ENCODE results near the gene HTD2. TPM values are rescaled to one million over a fixed set of nuclear protein-coding genes. Genes with fewer than 3 reads are reported as not detected.
"Not testable (repeated sequence)": the region's sequence is repeated elsewhere in the genome, so short reads cannot be mapped to it uniquely, and the experiment has no call there.

The HTD2 gene
- total RNA-seq, 1 donor from 2014 or later, result 5.7 TPM

DNA sequence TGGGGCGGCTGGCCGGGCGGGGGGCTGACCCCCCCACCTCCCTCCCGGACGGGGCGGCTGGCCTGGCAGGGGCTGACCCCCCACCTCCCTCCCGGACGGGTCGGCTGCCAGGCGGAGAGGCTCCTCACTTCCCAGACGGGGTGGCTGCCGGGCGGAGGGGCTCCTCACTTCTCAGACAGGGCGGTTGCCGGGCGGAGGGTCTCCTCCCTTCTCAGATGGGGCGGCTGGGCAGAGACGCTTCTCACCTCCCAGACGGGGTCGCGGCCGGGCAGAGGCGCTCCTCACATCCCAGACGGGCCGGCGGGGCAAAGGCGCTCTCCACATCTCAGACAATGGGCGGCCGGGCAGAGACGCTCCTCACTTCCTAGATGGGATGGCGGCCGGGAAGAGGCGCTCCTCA lies 15.9 kb upstream of the HTD2 start:
- H3K4me1 ChIP-seq (ENCODE audit: control insufficient read depth in 3 of 3, insufficient read depth in 3 of 3, low read length in 3 of 3), result peaks cover 3 to 18% (median 15%) of the 10 kb centered on the region in 3 donors
- not testable (repeated sequence) for H3K27ac ChIP-seq (ENCODE audit: low read depth, low read length); H3K9me3 ChIP-seq (ENCODE audit: control insufficient read depth in 3 of 3, low read length in 3 of 3); H3K9ac ChIP-seq (ENCODE audit: low read depth in 1 of 3, low read length in 3 of 3); H3K27me3 ChIP-seq (ENCODE audit: control insufficient read depth in 3 of 3, insufficient read depth in 3 of 3, low read length in 3 of 3); H3K4me3 ChIP-seq (ENCODE audit: low read length in 3 of 3)
- peaks cover 0 to 11% (median 5%) of the 10 kb centered on the region in 3 donors for H3K36me3 ChIP-seq (ENCODE audit: control insufficient read depth in 3 of 3, insufficient read depth in 3 of 3, low read length in 3 of 3)

DNA sequence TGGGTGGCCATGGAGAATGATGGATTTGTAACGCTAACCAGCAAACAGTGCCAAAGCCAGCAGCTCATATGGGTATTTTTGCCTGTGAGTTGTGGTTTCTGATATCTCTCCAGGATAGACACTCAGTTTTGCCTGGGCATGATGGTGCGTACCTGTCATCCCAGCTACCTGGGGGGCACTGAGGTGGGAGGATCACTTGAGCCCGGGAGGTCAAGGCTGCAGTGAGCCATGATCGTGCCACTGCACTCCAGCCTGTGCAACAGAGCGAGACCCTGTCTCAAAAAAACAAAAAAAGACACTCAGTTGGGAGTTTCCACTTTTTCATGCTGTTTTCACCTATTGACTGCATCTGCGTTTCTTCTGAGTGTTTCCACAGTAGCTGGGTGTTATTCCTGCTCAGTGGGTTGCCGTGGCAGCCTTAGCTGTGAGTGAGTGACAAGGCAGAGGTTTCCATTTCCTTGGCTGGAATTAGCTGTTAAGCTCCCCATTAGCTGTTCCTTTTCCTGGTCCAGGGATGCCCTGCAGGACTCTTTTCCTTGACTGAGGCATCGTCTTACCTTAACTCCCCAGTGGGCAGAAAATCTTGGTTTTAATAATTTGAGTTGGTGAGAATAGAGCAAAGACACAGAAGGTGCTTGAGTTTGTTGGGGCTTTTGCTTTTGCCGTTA lies 14.5 kb upstream of the HTD2 start:
- no peaks in the 10 kb centered on the region for H3K9me3 ChIP-seq (ENCODE audit: control insufficient read depth in 3 of 3, low read length in 3 of 3)
- H3K27ac ChIP-seq (ENCODE audit: low read depth, low read length), result no peak overlapping the region
- H3K4me1 ChIP-seq (ENCODE audit: control insufficient read depth in 3 of 3, insufficient read depth in 3 of 3, low read length in 3 of 3), result peaks cover 3 to 23% (median 15%) of the 10 kb centered on the region in 3 donors
- H3K36me3 ChIP-seq (ENCODE audit: control insufficient read depth in 3 of 3, insufficient read depth in 3 of 3, low read length in 3 of 3), result peaks cover 0 to 8% (median 5%) of the 10 kb centered on the region in 3 donors
- H3K9ac ChIP-seq (ENCODE audit: low read depth in 1 of 3, low read length in 3 of 3), result no peak overlapping the region
- H3K4me3 ChIP-seq (ENCODE audit: low read length in 3 of 3), result no peak overlapping the region
- H3K27me3 ChIP-seq (ENCODE audit: control insufficient read depth in 3 of 3, insufficient read depth in 3 of 3, low read length in 3 of 3), result no peaks in the 10 kb centered on the region

DNA sequence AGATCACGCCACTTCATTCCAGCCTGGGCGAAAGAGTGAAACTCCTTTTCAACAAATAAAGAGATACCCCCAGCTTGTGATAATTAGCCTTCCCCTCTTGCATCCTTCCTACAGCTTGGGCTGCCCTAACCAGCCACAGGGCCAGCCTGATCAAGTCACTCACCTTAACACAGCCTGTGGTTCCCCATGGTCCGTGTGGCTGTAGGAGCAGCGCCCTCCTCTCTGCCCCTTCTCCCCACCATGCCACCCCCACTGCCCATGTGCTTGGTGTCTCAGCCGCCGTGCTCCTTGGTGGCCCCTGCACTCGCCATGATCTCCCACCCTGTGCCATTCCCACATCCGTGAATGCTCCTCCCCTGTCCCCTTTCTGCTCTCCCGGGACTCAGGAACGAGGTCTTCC lies 13.5 kb upstream of the HTD2 start:
- Histone ChIP-seq H3K27ac (ENCODE audit: low read depth, low read length) (no peak overlapping the region), H3K27me3 (ENCODE audit: control insufficient read depth in 3 of 3, insufficient read depth in 3 of 3, low read length in 3 of 3) (no peaks in the 10 kb centered on the region), H3K4me1 (ENCODE audit: control insufficient read depth in 3 of 3, insufficient read depth in 3 of 3, low read length in 3 of 3) (peaks cover 5 to 19% (median 9%) of the 10 kb centered on the region in 3 donors), H3K9ac (ENCODE audit: low read depth in 1 of 3, low read length in 3 of 3) (no peak overlapping the region), H3K36me3 (ENCODE audit: control insufficient read depth in 3 of 3, insufficient read depth in 3 of 3, low read length in 3 of 3) (peaks cover 0 to 2% (median 2%) of the 10 kb centered on the region in 3 donors), H3K9me3 (ENCODE audit: control insufficient read depth in 3 of 3, low read length in 3 of 3) (no peaks in the 10 kb centered on the region), H3K4me3 (ENCODE audit: low read length in 3 of 3) (no peak overlapping the region)

DNA sequence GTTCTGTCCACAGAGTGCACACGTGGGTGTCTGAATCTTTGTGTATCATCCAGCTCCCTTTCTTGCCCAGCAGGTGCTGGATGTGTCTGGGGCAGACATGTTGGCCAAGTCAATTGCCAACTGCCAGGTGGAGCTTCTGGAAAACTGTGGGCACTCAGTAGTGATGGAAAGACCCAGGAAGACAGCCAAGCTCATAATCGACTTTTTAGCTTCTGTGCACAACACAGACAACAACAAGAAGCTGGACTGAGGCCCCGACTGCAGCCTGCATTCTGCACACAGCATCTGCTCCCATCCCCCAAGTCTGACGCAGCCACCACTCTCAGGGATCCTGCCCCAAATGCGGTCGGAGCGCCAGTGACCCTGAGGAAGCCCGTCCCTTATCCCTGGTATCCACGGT lies 12.8 kb upstream of the HTD2 start:
- Histone ChIP-seq H3K27me3 (ENCODE audit: control insufficient read depth in 3 of 3, insufficient read depth in 3 of 3, low read length in 3 of 3) (no peaks in the 10 kb centered on the region), H3K4me1 (ENCODE audit: control insufficient read depth in 3 of 3, insufficient read depth in 3 of 3, low read length in 3 of 3) (peaks cover 8 to 25% (median 8%) of the 10 kb centered on the region in 3 donors), H3K4me3 (ENCODE audit: low read length in 3 of 3) (no peak overlapping the region), H3K9me3 (ENCODE audit: control insufficient read depth in 3 of 3, low read length in 3 of 3) (no peaks in the 10 kb centered on the region), H3K36me3 (ENCODE audit: control insufficient read depth in 3 of 3, insufficient read depth in 3 of 3, low read length in 3 of 3) (no peaks in the 10 kb centered on the region), H3K9ac (ENCODE audit: low read depth in 1 of 3, low read length in 3 of 3) (no peak overlapping the region), H3K27ac (ENCODE audit: low read depth, low read length) (no peak overlapping the region)

DNA sequence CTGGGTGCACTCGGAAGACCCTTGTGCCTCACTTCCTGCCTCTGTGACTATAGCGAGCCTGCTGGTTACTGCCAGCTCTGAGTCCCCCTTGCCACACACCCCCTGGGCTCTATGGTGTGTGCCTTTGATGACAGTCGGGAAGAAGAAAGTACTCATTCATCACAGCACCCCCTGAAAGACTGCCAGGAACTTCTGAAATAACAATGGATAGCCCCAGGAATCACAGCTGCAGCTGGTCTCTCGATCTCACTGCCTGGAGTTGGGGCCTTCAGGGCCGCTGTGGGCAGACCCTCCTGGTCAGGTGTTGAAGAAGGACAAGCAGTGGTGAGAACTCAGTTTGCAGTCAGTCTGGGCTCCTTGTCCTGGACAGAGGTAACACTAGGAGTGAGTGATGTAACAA lies 10.1 kb upstream of the HTD2 start:
- H3K27me3 ChIP-seq (ENCODE audit: control insufficient read depth in 3 of 3, insufficient read depth in 3 of 3, low read length in 3 of 3), result peaks cover 0 to 4% (median 0%) of the 10 kb centered on the region in 3 donors

DNA sequence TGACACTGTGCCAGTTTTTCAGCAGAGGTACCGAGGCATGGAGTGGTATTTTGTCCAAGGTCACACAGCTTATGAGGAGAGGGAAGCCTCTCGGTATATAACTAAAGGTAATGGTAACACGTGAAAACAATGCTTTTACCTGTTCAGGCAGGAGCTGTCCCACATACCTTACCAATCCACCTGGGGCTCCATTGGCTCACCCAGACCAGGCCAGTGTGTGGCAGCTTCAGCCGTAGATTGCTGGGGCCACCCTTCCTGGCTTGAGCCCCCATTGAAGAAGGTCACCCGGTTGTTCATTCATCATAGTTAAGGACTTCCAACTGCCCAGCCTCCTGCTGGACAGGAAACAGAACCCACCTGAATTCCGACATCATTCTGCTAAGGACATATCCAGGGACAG lies 9.5 kb upstream of the HTD2 start:
- Histone ChIP-seq H3K27me3 (ENCODE audit: control insufficient read depth in 3 of 3, insufficient read depth in 3 of 3, low read length in 3 of 3) (peaks cover 0 to 5% (median 0%) of the 10 kb centered on the region in 3 donors), H3K4me3 (ENCODE audit: low read length in 3 of 3) (no peak overlapping the region), H3K4me1 (ENCODE audit: control insufficient read depth in 3 of 3, insufficient read depth in 3 of 3, low read length in 3 of 3) (peaks cover 9 to 28% (median 9%) of the 10 kb centered on the region in 3 donors), H3K9ac (ENCODE audit: low read depth in 1 of 3, low read length in 3 of 3) (no peak overlapping the region), H3K36me3 (ENCODE audit: control insufficient read depth in 3 of 3, insufficient read depth in 3 of 3, low read length in 3 of 3) (no peaks in the 10 kb centered on the region), H3K9me3 (ENCODE audit: control insufficient read depth in 3 of 3, low read length in 3 of 3) (no peaks in the 10 kb centered on the region), H3K27ac (ENCODE audit: low read depth, low read length) (no peak overlapping the region)

More for the DNA sequence above, 10.1 kb upstream of the HTD2 start:
- H3K9ac ChIP-seq (ENCODE audit: low read depth in 1 of 3, low read length in 3 of 3), result no peak overlapping the region
- peaks cover 9 to 28% (median 9%) of the 10 kb centered on the region in 3 donors for H3K4me1 ChIP-seq (ENCODE audit: control insufficient read depth in 3 of 3, insufficient read depth in 3 of 3, low read length in 3 of 3)
- H3K4me3 ChIP-seq (ENCODE audit: low read length in 3 of 3), result no peak overlapping the region
- H3K27ac ChIP-seq (ENCODE audit: low read depth, low read length), result no peak overlapping the region
- no peaks in the 10 kb centered on the region for H3K36me3 ChIP-seq (ENCODE audit: control insufficient read depth in 3 of 3, insufficient read depth in 3 of 3, low read length in 3 of 3)
- H3K9me3 ChIP-seq (ENCODE audit: control insufficient read depth in 3 of 3, low read length in 3 of 3), result no peaks in the 10 kb centered on the region

DNA sequence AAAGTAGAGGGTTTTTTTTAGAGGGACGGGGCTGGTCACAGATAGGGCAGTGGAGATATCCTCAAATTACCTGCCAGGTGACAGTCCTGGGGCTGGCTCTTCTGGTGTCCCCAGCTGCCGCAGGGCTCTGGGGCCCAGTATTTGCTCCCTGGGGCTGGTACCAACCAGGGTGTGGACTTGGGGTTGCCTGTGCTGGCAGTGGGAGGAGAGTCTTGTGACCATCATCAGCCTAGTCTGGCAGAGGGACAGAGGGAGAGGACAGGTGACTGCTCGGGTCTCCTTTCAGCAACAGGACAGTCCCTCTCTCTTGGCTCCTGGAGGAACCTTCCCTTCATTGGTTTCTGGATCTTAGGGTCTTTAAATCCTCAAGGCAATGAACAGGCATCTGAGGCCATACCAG lies 8.1 kb upstream of the HTD2 start:
- H3K4me3 ChIP-seq (ENCODE audit: low read length in 3 of 3), result peak overlapping the region in 1 of 3 donors; percentile 41
- no peak overlapping the region for H3K27ac ChIP-seq (ENCODE audit: low read depth, low read length)
- no peaks in the 10 kb centered on the region for H3K36me3 ChIP-seq (ENCODE audit: control insufficient read depth in 3 of 3, insufficient read depth in 3 of 3, low read length in 3 of 3)
- no peak overlapping the region for H3K9ac ChIP-seq (ENCODE audit: low read depth in 1 of 3, low read length in 3 of 3)
- no peaks in the 10 kb centered on the region for H3K9me3 ChIP-seq (ENCODE audit: control insufficient read depth in 3 of 3, low read length in 3 of 3)
- H3K4me1 ChIP-seq (ENCODE audit: control insufficient read depth in 3 of 3, insufficient read depth in 3 of 3, low read length in 3 of 3), result peaks cover 9 to 25% (median 9%) of the 10 kb centered on the region in 3 donors
- peaks cover 0 to 5% (median 0%) of the 10 kb centered on the region in 3 donors for H3K27me3 ChIP-seq (ENCODE audit: control insufficient read depth in 3 of 3, insufficient read depth in 3 of 3, low read length in 3 of 3)

DNA sequence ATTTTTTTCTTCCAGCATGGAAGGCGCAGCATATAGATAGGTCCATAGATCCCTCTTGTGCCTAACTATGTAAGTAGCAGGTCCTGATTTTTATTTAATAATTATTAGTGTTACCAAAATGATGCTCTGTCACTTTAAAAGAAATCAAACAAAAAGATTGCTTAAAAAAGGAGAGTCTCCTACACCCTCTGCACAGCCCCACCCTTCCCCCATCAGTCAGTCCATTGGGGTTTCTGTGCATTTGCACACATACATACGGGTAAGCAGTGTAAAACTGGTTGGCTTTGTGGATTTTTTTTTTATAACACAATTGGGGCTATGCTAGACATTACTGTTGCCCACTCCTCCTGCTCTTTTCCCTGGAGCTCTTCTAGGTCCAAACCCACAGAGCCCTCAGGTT lies 7.2 kb upstream of the HTD2 start:
- Histone ChIP-seq H3K36me3 (ENCODE audit: control insufficient read depth in 3 of 3, insufficient read depth in 3 of 3, low read length in 3 of 3) (no peaks in the 10 kb centered on the region), H3K27ac (ENCODE audit: low read depth, low read length) (no peak overlapping the region), H3K4me3 (ENCODE audit: low read length in 3 of 3) (no peak overlapping the region), H3K9ac (ENCODE audit: low read depth in 1 of 3, low read length in 3 of 3) (no peak overlapping the region), H3K27me3 (ENCODE audit: control insufficient read depth in 3 of 3, insufficient read depth in 3 of 3, low read length in 3 of 3) (peaks cover 0 to 5% (median 0%) of the 10 kb centered on the region in 3 donors), H3K9me3 (ENCODE audit: control insufficient read depth in 3 of 3, low read length in 3 of 3) (no peaks in the 10 kb centered on the region), H3K4me1 (ENCODE audit: control insufficient read depth in 3 of 3, insufficient read depth in 3 of 3, low read length in 3 of 3) (peaks cover 6 to 20% (median 9%) of the 10 kb centered on the region in 3 donors)

DNA sequence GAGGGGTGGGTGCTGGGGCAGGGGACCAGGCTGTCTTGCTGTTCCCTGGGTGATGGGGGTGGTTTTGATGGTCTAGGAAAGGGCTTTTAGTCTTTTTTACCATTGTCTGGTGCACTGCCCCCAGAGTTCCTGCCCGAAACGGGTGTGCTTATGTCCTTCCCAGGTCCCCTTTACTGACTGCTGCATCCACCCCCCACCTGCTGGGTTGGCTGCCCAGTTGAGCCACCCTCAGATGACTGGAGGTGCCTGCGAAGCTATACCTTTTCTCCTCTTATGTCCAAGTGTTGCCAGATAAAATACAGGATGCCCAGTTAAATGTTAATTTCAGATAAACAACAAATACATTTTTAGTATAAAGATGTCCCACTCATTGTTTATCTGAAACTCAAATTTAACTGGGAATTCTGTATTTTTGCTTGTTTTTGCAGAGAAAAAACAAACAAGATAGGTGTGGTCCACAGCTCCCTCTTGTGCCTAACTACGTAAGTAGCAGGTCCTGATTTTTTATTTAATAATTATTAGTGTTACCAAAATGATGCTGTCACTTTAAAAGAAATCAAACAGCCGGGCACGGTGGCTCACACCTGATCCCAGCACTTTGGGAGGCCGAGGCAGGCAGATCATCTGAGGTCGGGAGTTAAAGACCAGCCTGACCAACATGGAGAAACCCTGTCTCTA lies 6.3 kb upstream of the HTD2 start:
- no peak overlapping the region for H3K9ac ChIP-seq (ENCODE audit: low read depth in 1 of 3, low read length in 3 of 3)

DNA sequence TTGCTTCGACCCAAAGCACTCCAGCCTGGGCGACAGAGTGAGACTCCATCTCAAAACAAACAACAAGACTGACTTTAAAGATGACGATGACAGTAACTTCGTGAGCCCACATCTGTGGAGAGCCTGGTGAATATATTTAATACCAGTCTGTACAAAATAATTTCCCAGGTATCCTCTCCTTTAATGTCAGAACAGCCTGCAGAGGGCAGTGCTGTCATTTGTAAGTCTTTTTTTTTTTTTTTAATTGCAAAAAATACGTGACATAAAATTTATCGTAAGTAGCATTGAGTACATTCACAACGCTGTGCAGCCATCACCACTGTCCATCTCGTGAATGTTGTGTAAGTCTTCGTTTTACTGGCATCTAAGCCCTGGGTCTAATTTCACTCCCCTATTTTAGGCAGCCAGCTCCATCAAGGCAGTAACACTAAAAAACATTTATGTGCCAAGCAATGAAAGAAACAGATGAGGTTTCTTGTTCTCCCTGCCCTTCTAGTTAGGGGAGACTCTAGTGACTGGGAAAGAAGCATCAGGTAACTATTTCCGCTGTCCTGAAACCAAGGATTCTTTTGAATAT lies 1.4 kb downstream of the HTD2 start:
- Histone ChIP-seq H3K4me1 (ENCODE audit: control insufficient read depth in 3 of 3, insufficient read depth in 3 of 3, low read length in 3 of 3) (peaks cover 20 to 30% (median 25%) of the 10 kb centered on the region in 3 donors), H3K4me3 (ENCODE audit: low read length in 3 of 3) (peak overlapping the region; percentile 92 to 94 (median 92)), H3K9me3 (ENCODE audit: control insufficient read depth in 3 of 3, low read length in 3 of 3) (no peaks in the 10 kb centered on the region), H3K27me3 (ENCODE audit: control insufficient read depth in 3 of 3, insufficient read depth in 3 of 3, low read length in 3 of 3) (no peaks in the 10 kb centered on the region), H3K36me3 (ENCODE audit: control insufficient read depth in 3 of 3, insufficient read depth in 3 of 3, low read length in 3 of 3) (peaks cover 10 to 17% (median 14%) of the 10 kb centered on the region in 3 donors), H3K27ac (ENCODE audit: low read depth, low read length) (peak overlapping the region; percentile 98), H3K9ac (ENCODE audit: low read depth in 1 of 3, low read length in 3 of 3) (peak overlapping the region; percentile 91 to 100 (median 99))

More for the DNA sequence above, 6.3 kb upstream of the HTD2 start:
- peaks cover 0 to 5% (median 0%) of the 10 kb centered on the region in 3 donors for H3K27me3 ChIP-seq (ENCODE audit: control insufficient read depth in 3 of 3, insufficient read depth in 3 of 3, low read length in 3 of 3)
- H3K27ac ChIP-seq (ENCODE audit: low read depth, low read length), result no peak overlapping the region
- H3K4me3 ChIP-seq (ENCODE audit: low read length in 3 of 3), result no peak overlapping the region
- no peaks in the 10 kb centered on the region for H3K36me3 ChIP-seq (ENCODE audit: control insufficient read depth in 3 of 3, insufficient read depth in 3 of 3, low read length in 3 of 3)
- H3K9me3 ChIP-seq (ENCODE audit: control insufficient read depth in 3 of 3, low read length in 3 of 3), result no peaks in the 10 kb centered on the region
- peaks cover 6 to 19% (median 9%) of the 10 kb centered on the region in 3 donors for H3K4me1 ChIP-seq (ENCODE audit: control insufficient read depth in 3 of 3, insufficient read depth in 3 of 3, low read length in 3 of 3)

Data from skeletal muscle tissue (tissue), 4 donors.